ENCODE data around the gene SULT1A2.
"Not testable (repeated sequence)": the region's sequence is repeated elsewhere in the genome, so short reads cannot be mapped to it uniquely, and the experiment has no call there.

SULT1A2 gene

GRCh38 chr16:28596840-28597691 lies at the start of gene SULT1A2:
SULT1A2 (minus strand) TSS chr16:28597050; CDS start chr16:28595930, 1,120 bp downstream.
- no peak for DNase-seq

- not testable (repeated sequence) for DNase-seq
These were observed 43.1 kb upstream of the SULT1A2 start for GRCh38 chr16:28639959-28640358.

- DNase-seq: not testable (repeated sequence)
These were observed 41.5 kb upstream of the SULT1A2 start for GRCh38 chr16:28638359-28638758.

- DNase-seq: not testable (repeated sequence)
These were observed 40.9 kb upstream of the SULT1A2 start, which contains the start of gene NPIPB8 for GRCh38 chr16:28637765-28638164. NPIPB8 (plus strand) TSS chr16:28638065; CDS start chr16:28638361, 296 bp downstream.

- not testable (repeated sequence) for DNase-seq
These were observed 39.4 kb upstream of the SULT1A2 start for GRCh38 chr16:28636093-28636823.

GRCh38 chr16:28630905-28631304 lies 34.1 kb upstream of the SULT1A2 start:
- not testable (repeated sequence) for DNase-seq

GRCh38 chr16:28623172-28623711 lies 26.4 kb upstream of the SULT1A2 start:
- peak; percentile 77 for DNase-seq

GRCh38 chr16:28622532-28623171 lies 25.8 kb upstream of the SULT1A2 start:
- not testable (repeated sequence) for DNase-seq

- no peak for DNase-seq
These were observed 24.8 kb upstream of the SULT1A2 start for GRCh38 chr16:28621481-28622155.

- not testable (repeated sequence) for DNase-seq
These were observed 23.5 kb upstream of the SULT1A2 start for GRCh38 chr16:28620316-28620715.

GRCh38 chr16:28617874-28618273 lies 21.0 kb upstream of the SULT1A2 start:
- DNase-seq: no peak

- DNase-seq: no peak
These were observed 19.8 kb upstream of the SULT1A2 start for GRCh38 chr16:28616636-28617035.

- DNase-seq: not testable (repeated sequence)
These were observed 19.4 kb upstream of the SULT1A2 start for GRCh38 chr16:28616224-28616577.

- DNase-seq: not testable (repeated sequence)
These were observed 18.8 kb upstream of the SULT1A2 start for GRCh38 chr16:28615486-28616223.

- DNase-seq: not testable (repeated sequence)
These were observed 17.7 kb upstream of the SULT1A2 start for GRCh38 chr16:28614561-28614960.

GRCh38 chr16:28613912-28614311 lies 17.1 kb upstream of the SULT1A2 start:
- not testable (repeated sequence) for DNase-seq

GRCh38 chr16:28612359-28613280 lies 15.8 kb upstream of the SULT1A2 start:
- not testable (repeated sequence) for DNase-seq

- no peak for DNase-seq
These were observed 13.8 kb upstream of the SULT1A2 start for GRCh38 chr16:28610595-28611191.

GRCh38 chr16:28609631-28610594 lies 13.1 kb upstream of the SULT1A2 start, which contains the start of gene SULT1A1:
SULT1A1 (minus strand) TSS chr16:28610044; CDS start chr16:28608855, 1,189 bp downstream.
- DNase-seq: no peak

All from NCI-H2029 (cell line).